ENCODE results near the gene SLC44A4. TPM values are rescaled to one million over a fixed set of nuclear protein-coding genes. Genes with fewer than 3 reads are reported as not detected.
A peak's percentile ranks its signal among the peaks of the same experiment; 100 is the strongest.

Gene SLC44A4
- polyA plus RNA-seq, 1 experiment, result 0.07 TPM

DNA sequence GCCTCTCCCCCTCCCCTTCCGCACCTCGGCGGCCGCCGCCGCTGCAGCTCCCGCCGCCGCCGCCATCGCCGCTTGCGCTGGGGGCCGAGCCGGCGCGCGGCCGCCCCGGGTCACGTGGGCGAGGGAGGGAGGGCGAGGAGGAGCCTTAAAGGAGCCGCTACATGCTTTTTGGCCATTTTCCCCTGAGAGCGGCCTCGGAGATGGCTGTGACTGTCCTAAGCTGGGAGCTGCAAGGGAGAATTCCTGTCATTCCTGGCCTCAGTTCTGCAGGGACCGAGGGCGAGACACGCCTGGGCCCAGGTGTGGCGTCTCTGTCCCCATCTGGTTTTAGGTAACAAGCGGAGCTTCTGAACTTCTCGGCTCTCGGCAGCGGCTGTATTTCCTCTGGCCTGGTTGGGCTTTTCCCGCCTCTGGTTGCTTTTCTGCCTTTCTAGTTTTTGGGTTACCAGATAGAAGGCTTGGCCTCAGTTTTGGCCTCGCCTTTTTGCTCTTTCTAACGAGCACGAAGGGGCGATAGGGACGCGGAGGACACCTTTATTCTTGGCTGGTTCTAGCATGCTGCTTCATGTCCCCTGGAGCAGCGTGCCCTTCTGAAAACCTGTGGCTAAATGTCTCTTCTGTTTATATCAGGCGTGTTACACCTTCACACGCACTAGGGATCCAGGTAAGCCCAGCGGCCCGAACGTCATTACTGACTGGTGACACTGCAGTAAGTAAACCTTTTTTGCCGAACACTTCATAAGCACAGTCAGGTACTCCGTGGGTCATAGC, 19.0 kb upstream of the SLC44A4 start, which contains the start of gene EHMT2:
EHMT2 (minus strand) TSS at position 87 of the 771 bp plus-strand sequence; CDS start at position 66, 21 bp downstream.
- no peaks in the 10 kb centered on the region for H3K27me3 ChIP-seq (ENCODE audit: control insufficient read depth, insufficient read depth, low read length)
- H3K36me3 ChIP-seq (ENCODE audit: control insufficient read depth, insufficient read depth, low read length), result no peaks in the 10 kb centered on the region; the same call in none of the 2 replicates
- DNase-seq (ENCODE audit: low read depth), result no peak
- TF ChIP-seq, protein P1, sequence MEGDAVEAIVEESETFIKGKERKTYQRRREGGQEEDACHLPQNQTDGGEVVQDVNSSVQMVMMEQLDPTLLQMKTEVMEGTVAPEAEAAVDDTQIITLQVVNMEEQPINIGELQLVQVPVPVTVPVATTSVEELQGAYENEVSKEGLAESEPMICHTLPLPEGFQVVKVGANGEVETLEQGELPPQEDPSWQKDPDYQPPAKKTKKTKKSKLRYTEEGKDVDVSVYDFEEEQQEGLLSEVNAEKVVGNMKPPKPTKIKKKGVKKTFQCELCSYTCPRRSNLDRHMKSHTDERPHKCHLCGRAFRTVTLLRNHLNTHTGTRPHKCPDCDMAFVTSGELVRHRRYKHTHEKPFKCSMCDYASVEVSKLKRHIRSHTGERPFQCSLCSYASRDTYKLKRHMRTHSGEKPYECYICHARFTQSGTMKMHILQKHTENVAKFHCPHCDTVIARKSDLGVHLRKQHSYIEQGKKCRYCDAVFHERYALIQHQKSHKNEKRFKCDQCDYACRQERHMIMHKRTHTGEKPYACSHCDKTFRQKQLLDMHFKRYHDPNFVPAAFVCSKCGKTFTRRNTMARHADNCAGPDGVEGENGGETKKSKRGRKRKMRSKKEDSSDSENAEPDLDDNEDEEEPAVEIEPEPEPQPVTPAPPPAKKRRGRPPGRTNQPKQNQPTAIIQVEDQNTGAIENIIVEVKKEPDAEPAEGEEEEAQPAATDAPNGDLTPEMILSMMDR (IDR thresholded peaks at IDR 0.05; ENCODE audit: insufficient read depth, low read depth, low read length), result no peak
- ChIA-PET CTCF (interaction anchor here (0.7 to 2.1 kb wide), 7 partner anchors 8 to 216 kb away, joined by 3 to 11 read pairs (median 4); partner anchors contain the start of gene LY6G5C), POLR2A (interaction anchor here (0.6 kb wide), 1 partner anchor 239 kb away, joined by 10 read pairs; no protein-coding TSS in a partner anchor)
- peak within 1 kb of the TSS; percentile 72 for H3K4me3 ChIP-seq (ENCODE audit: low read depth, low read length)

DNA sequence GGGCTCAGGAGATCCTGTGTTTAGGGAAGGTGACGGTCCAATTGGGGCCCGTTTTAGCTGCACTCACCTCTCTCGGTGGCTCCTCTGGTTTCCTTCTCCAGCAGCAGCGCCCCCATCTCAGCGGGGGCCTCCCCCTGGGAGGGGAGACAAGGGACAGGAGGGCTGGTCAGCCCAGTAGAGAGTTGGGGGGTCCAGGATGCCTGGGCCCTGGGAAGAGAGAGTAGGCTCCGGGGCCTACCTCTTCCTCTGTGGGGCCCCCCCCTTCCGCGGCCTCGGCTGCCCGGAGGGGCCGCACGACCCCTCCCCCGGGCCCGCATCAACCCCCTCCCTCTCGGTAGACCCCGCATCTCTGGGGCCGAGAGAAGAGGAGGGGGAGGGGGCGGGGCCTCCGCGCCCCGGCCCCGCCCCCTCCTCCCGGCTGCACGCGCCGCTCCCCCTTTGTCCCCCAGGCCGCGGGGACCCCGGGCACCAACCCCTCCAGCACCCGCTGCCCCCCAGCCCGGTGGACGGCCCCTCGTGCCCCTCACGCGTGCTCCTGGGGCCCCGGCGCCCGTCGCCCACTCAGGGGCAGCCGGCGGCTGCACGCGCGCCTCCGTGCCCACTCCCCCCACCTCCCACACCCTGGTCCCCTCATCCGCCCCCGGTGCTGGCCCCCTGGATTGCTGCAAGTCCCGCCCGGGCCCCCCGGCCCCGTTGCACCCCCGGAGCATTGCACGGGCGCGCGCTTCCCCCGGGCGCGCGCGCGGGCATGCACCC, 18.2 kb upstream of the SLC44A4 start:
- ChIA-PET CTCF (interaction anchor here (0.7 to 2.1 kb wide), 3 partner anchors 9 to 74 kb away, joined by 3 to 11 read pairs (median 7); no protein-coding TSS in a partner anchor), POLR2A (interaction anchor here (0.6 to 1.1 kb wide), 2 partner anchors 82 to 238 kb away, joined by 8 to 10 read pairs; partner anchors contain the start of genes HSPA1A and HSPA1L)
- TF ChIP-seq, protein P1 (IDR thresholded peaks at IDR 0.05; ENCODE audit: insufficient read depth, low read depth, low read length), result no peak
- Histone ChIP-seq H3K4me3 (ENCODE audit: low read depth, low read length) (peak overlapping the region; percentile 72), H3K27me3 (ENCODE audit: control insufficient read depth, insufficient read depth, low read length) (no peaks in the 10 kb centered on the region), H3K36me3 (ENCODE audit: control insufficient read depth, insufficient read depth, low read length) (peaks cover 4% of the 10 kb centered on the region)
- DNase-seq (ENCODE audit: low read depth), result no peak

DNA sequence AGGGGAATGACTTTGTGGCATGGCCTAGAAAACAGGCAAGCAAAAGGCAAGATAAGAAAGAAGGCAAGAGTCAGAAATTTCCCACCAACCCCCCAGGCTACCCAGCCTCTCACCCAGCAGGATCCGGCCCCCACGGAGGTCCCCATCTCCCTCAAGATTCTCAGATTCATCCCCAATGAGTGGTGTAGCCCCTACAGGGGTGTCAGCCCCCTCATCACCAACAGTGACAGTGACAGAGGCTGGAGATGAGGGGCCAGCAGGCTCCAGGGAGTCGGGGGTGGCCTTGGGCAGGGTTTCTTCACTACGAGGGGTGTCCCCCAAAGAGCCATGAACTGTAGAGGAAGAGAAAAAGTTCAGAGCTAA, 17.7 kb upstream of the SLC44A4 start:
- CTCF ChIA-PET, result no interaction called here
- TF ChIP-seq, protein P1 (IDR thresholded peaks at IDR 0.05; ENCODE audit: insufficient read depth, low read depth, low read length), result no peak

DNA sequence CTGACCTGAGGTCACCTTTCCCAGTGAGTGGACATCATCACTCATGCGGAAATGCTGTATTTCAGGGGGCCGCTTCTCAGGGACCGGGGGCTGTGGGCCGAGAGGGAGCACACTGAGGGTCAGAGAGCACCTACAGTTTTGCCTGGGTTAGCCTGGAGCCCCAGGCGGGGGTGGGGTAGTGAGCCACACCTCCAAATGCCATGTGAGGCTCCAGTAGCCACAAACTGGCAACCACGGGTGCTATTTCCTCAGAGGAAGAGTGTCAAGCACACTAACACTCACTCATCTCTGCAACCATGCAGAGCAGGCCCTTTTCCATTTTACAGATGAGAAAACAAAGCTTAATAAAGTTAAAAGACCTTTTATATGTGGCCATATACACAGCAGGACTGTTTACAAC, 14.0 kb upstream of the SLC44A4 start:
- CTCF ChIA-PET, result interaction anchor here (0.6 kb wide), 1 partner anchor 290 kb away, joined by 3 read pairs; no protein-coding TSS in a partner anchor
- no peak for DNase-seq (ENCODE audit: low read depth)
- H3K4me3 ChIP-seq (ENCODE audit: low read depth, low read length), result no peak overlapping the region
- TF ChIP-seq, protein P1 (IDR thresholded peaks at IDR 0.05; ENCODE audit: insufficient read depth, low read depth, low read length), result no peak
- POLR2A ChIA-PET, result no interaction called here
- no peaks in the 10 kb centered on the region for H3K27me3 ChIP-seq (ENCODE audit: control insufficient read depth, insufficient read depth, low read length)
- peaks cover 16% of the 10 kb centered on the region for H3K36me3 ChIP-seq (ENCODE audit: control insufficient read depth, insufficient read depth, low read length)

More for the DNA sequence above, 17.7 kb upstream of the SLC44A4 start:
- Histone ChIP-seq H3K36me3 (ENCODE audit: control insufficient read depth, insufficient read depth, low read length) (peaks cover 4% of the 10 kb centered on the region), H3K27me3 (ENCODE audit: control insufficient read depth, insufficient read depth, low read length) (no peaks in the 10 kb centered on the region), H3K4me3 (ENCODE audit: low read depth, low read length) (peak overlapping the region; percentile 72)
- no peak for DNase-seq (ENCODE audit: low read depth)
- POLR2A ChIA-PET, result interaction anchor here (1.1 kb wide), 1 partner anchor 81 kb away, joined by 8 read pairs; the partner anchor contains the start of genes HSPA1A and HSPA1L

All from BJ (cell line).